H1 (cell line): ENCODE measurements around the gene BDKRB1. TPM values are rescaled to one million over a fixed set of nuclear protein-coding genes. Genes with fewer than 3 reads are reported as not detected.

ENCODE experiments used
- CTCF ChIA-PET: fragments of 300-600 bp; sonication (Branson Sonifier 250); formaldehyde crosslinking; loops from one replicate; lab custom pipeline; 2021; ENCODE audit not compliant: partially characterized antibody; lab: Charles Lee
- POLR2A ChIA-PET: fragments of 300-600 bp; sonication (Branson Sonifier 250); formaldehyde crosslinking; loops from one replicate; lab custom pipeline; 2021; ENCODE audit warnings: inconsistent platforms; ENCODE audit not compliant: partially characterized antibody; lab: Charles Lee
- DNase-seq, 2 experiments: peaks; one replicate each; pipeline versions ENCODE4 v3.0.0 to v3.0.0-alpha.2; 2010 to 2022; ENCODE audit warnings: low spot score in 2 of 2, low read depth in 1 of 2, mixed read lengths in 1 of 2
- FAIRE-seq: peaks from 2 replicates; lab custom pipeline; 2011; peaks lifted over from hg19 to GRCh38; lab: Jason Lieb, UNC
- H2AFZ ChIP-seq: 2 replicates; pipeline ENCODE4 v1.8.1; 2012; ENCODE audit warnings: low read length, inconsistent platforms
- H2AK5ac ChIP-seq: 2 replicates; pipeline ENCODE4 v1.6.1; 2013; ENCODE audit warnings: low read depth, low read length
- H2BK120ac ChIP-seq: replicated peaks from 2 replicates; pipeline ENCODE3; 2013; ENCODE audit warnings: low read depth, low read length, inconsistent platforms
- H2BK12ac ChIP-seq: 2 replicates; pipeline ENCODE4 v1.6.1; 2013; ENCODE audit warnings: low read depth, low read length
- H2BK15ac ChIP-seq: 2 replicates; pipeline ENCODE4 v1.6.1; 2013; ENCODE audit warnings: low read length
- H2BK20ac ChIP-seq: 2 replicates; pipeline ENCODE4 v1.6.1; 2013; ENCODE audit warnings: low read length
- H2BK5ac ChIP-seq: 2 replicates; pipeline ENCODE4 v1.6.1; 2013; ENCODE audit warnings: low read depth, low read length
- H3K14ac ChIP-seq: 2 replicates; pipeline ENCODE4 v1.6.1; 2013; ENCODE audit warnings: inconsistent platforms; ENCODE audit not compliant: insufficient read length
- H3K18ac ChIP-seq: 2 replicates; pipeline ENCODE4 v1.6.1; 2013; ENCODE audit warnings: low read length; ENCODE audit errors: extremely low read depth
- H3K23ac ChIP-seq: 2 replicates; pipeline ENCODE4 v1.6.1; 2013; ENCODE audit warnings: inconsistent platforms; ENCODE audit not compliant: insufficient read length
- H3K23me2 ChIP-seq: 2 replicates; pipeline ENCODE4 v1.6.1; 2013; ENCODE audit warnings: low read depth, low read length
- H3K27ac ChIP-seq: 2 replicates; pipeline ENCODE4 v1.6.1; 2011; ENCODE audit warnings: low read depth, low read length, inconsistent platforms
- H3K27me3 ChIP-seq, 4 experiments: replicated peaks in 1 of 4; 1 replicate in 1 of 4; 2 replicates in 3 of 4; pipeline versions ENCODE4 v1.6.1 to v1.8.1; 2011 to 2013; ENCODE audit warnings: low read length in 3 of 4, mild to moderate bottlenecking in 3 of 4, inconsistent platforms in 2 of 4, mixed read lengths in 2 of 4, moderate library complexity in 1 of 4; ENCODE audit not compliant: control insufficient read depth in 3 of 4, insufficient read depth in 3 of 4; ENCODE audit errors: extremely low read depth in 1 of 4
- H3K36me3 ChIP-seq, 4 experiments: 2 replicates each; pipeline versions ENCODE4 v1.6.1 to v1.8.1; 2011 to 2013; ENCODE audit warnings: mild to moderate bottlenecking in 4 of 4, low read length in 3 of 4, moderate library complexity in 2 of 4, control low read depth in 1 of 4, inconsistent platforms in 1 of 4; ENCODE audit not compliant: insufficient read depth in 4 of 4, control insufficient read depth in 2 of 4
- H3K4ac ChIP-seq: replicated peaks from 2 replicates; pipeline ENCODE3; 2013; ENCODE audit warnings: low read length, low read depth, mixed read lengths, inconsistent platforms; ENCODE audit not compliant: insufficient read length
- H3K4me1 ChIP-seq, 4 experiments: replicated peaks in 1 of 4; 1 replicate in 1 of 4; 2 replicates in 3 of 4; pipeline versions ENCODE4 v1.6.1 to v1.8.1; 2011 to 2013; ENCODE audit warnings: low read length in 3 of 4, inconsistent platforms in 2 of 4, mixed read lengths in 1 of 4; ENCODE audit not compliant: insufficient read depth in 4 of 4, control insufficient read depth in 3 of 4
- H3K4me2 ChIP-seq, 2 experiments: 2 replicates each; pipeline versions ENCODE4 v1.6.1 to v1.8.1; 2011 to 2013; ENCODE audit warnings: low read depth in 2 of 2, low read length in 2 of 2, control low read depth in 1 of 2, inconsistent platforms in 1 of 2, mild to moderate bottlenecking in 1 of 2; ENCODE audit not compliant: insufficient read depth in 1 of 2
- H3K4me3 ChIP-seq, 4 experiments: fragments of 200-600, 300-600 bp in 1 of 4; sonication (generic), shearing (Covaris generic), sonication (Bioruptor Twin) in 1 of 4; 2 replicates each; pipeline versions ENCODE4 v1.5.1 to v1.8.1; 2011 to 2016; ENCODE audit warnings: low read length in 4 of 4, low read depth in 3 of 4, control low read depth in 2 of 4, inconsistent platforms in 2 of 4, mild to moderate bottlenecking in 2 of 4, mixed read lengths in 1 of 4, moderate library complexity in 1 of 4; ENCODE audit not compliant: insufficient read depth in 2 of 4; ENCODE audit errors: extremely low read depth in 1 of 4
- H3K56ac ChIP-seq: replicated peaks from 2 replicates; pipeline ENCODE3; 2013; ENCODE audit warnings: low read depth, mild to moderate bottlenecking, mixed read lengths, low read length, inconsistent platforms; ENCODE audit not compliant: insufficient read length
- H3K79me1 ChIP-seq: 2 replicates; pipeline ENCODE4 v1.6.1; 2013; ENCODE audit warnings: low read depth, low read length, control low read depth
- H3K79me2 ChIP-seq, 2 experiments: 2 replicates each; pipeline versions ENCODE4 v1.6.1 to v1.8.1; 2012 to 2013; ENCODE audit warnings: low read length in 2 of 2, mild to moderate bottlenecking in 2 of 2, inconsistent platforms in 1 of 2; ENCODE audit not compliant: insufficient read depth in 2 of 2, control insufficient read depth in 1 of 2
- H3K9ac ChIP-seq, 4 experiments: replicated peaks in 1 of 4; 1 replicate in 1 of 4; 2 replicates in 3 of 4; pipeline versions ENCODE4 v1.6.1 to v1.8.1; 2011 to 2013; ENCODE audit warnings: low read depth in 3 of 4, low read length in 3 of 4, control low read depth in 2 of 4, mild to moderate bottlenecking in 2 of 4, moderate library complexity in 2 of 4, inconsistent platforms in 1 of 4; ENCODE audit errors: extremely low read depth in 1 of 4
- H3K9me3 ChIP-seq, 2 experiments: 2 replicates each; pipeline versions ENCODE4 v1.6.1 to v1.8.1; 2012 to 2013; ENCODE audit warnings: mild to moderate bottlenecking in 2 of 2, moderate library complexity in 2 of 2, control low read depth in 1 of 2, inconsistent platforms in 1 of 2, low read depth in 1 of 2, low read length in 1 of 2, mixed read lengths in 1 of 2; ENCODE audit not compliant: insufficient read depth in 2 of 2
- H4K20me1 ChIP-seq, 2 experiments: replicated peaks in 1 of 2; 2 replicates each; pipeline versions ENCODE3 to v1.8.1; 2011 to 2013; ENCODE audit warnings: inconsistent platforms in 2 of 2, low read length in 2 of 2, mild to moderate bottlenecking in 1 of 2; ENCODE audit not compliant: insufficient read depth in 2 of 2, control insufficient read depth in 1 of 2
- H4K5ac ChIP-seq: 2 replicates; pipeline ENCODE4 v1.6.1; 2013; ENCODE audit warnings: low read length, low read depth, mixed read lengths, inconsistent platforms; ENCODE audit not compliant: insufficient read length
- H4K8ac ChIP-seq: 2 replicates; pipeline ENCODE4 v1.8.0; 2013; ENCODE audit warnings: mild to moderate bottlenecking, moderate library complexity, low read length, inconsistent platforms; ENCODE audit not compliant: insufficient read depth; ENCODE audit errors: extremely low read depth
- H4K91ac ChIP-seq: replicated peaks from 2 replicates; pipeline ENCODE3; 2013; ENCODE audit warnings: low read length, mixed read lengths, inconsistent platforms; ENCODE audit not compliant: insufficient read length
- CBX8 ChIP-seq: fragments of 300-800, 300-1000 bp; sonication (generic); IDR thresholded peaks from 2 replicates; pipeline ENCODE4 v1.7.1; 2016; ENCODE audit warnings: low read depth, low read length, borderline replicate concordance
- JUND ChIP-seq: IDR thresholded peaks from 2 replicates; pipeline ENCODE4 v1.6.1; 2011; ENCODE audit warnings: mild to moderate bottlenecking, improper control_type of control experiment, low read length
- KDM5A ChIP-seq: fragments of 200-600 bp; IDR thresholded peaks from 2 replicates; pipeline ENCODE4 v1.7.1; 2012; ENCODE audit warnings: mild to moderate bottlenecking, low read length, inconsistent platforms, mixed read lengths
- RAD21 ChIP-seq, 2 experiments: IDR thresholded peaks in 1 of 2; conservative IDR thresholded peaks in 1 of 2; 2 replicates each; pipeline ENCODE4 v1.6.1; 2011; ENCODE audit warnings: low read depth in 2 of 2, low read length in 2 of 2, improper control_type of control experiment in 1 of 2, inconsistent platforms in 1 of 2, mild to moderate bottlenecking in 1 of 2, moderate library complexity in 1 of 2
- WGBS, 2 experiments: shearing (Covaris generic) in 1 of 2; methylation state at CpG; one replicate each; pipeline versions ENCODE4 v1.1.6 to v1.1.7; 2013 to 2015; ENCODE audit warnings: low lambda C conversion rate in 2 of 2, mixed read lengths in 2 of 2, inconsistent platforms in 1 of 2, low coverage in 1 of 2, missing lambda C conversion rate in 1 of 2; ENCODE audit not compliant: insufficient replicate concordance in 2 of 2, insufficient coverage in 1 of 2, insufficient read length in 1 of 2; ENCODE audit errors: extremely low coverage in 1 of 2, missing lambda C conversion rate in 1 of 2; 5-methylcytosine and 5-hydroxymethylcytosine counted together
- polyA plus RNA-seq, 7 experiments: library from polyadenylated mRNA; depleted of rRNA in 3 of 7; stranded (reverse) in 5 of 7; unstranded in 2 of 7; fragments of >200 nt in 5 of 7; fragments of 200-250 nt in 2 of 7; gene quantifications; 1 replicate in 5 of 7; 2 replicates in 1 of 7; 4 replicates in 1 of 7; pipeline versions ENCODE4 v1.2.1 to v1.2.3, GENCODE V29; 2011 to 2013; ENCODE audit warnings: missing spikeins in 2 of 7, mixed read lengths in 2 of 7
- total RNA-seq: library from RNA; stranded (reverse); fragmentation: NEBNext Ultra II Directional; extraction: Animal tissue kit (Norgen Biotek cat#: 25700); gene quantifications from 2 replicates; pipeline ENCODE4 v1.2.1, GENCODE V29; 2021

Gene BDKRB1
- total and polyA plus RNA-seq, 2 of the 8 experiments (the other 6 are each of a cell fraction or from before 2014, with no cell fraction given), result 0.27 TPM; not detected in 1

- Histone ChIP-seq H2BK5ac (no peak overlapping the region), H3K4me3 (no peak overlapping the region), H3K27ac (no peak overlapping the region), H3K27me3 (no peaks in the 10 kb centered on the region), H3K9ac (no peak overlapping the region), H3K9me3 (peaks cover 2% of the 10 kb centered on the region in 2 experiments; a peak in 2 of 4 replicates), H2BK12ac (no peak overlapping the region), H3K4me2 (no peak overlapping the region), H2BK15ac (no peak overlapping the region), H3K14ac (no peak overlapping the region), H2BK120ac (no peak overlapping the region), H3K4me1 (peaks cover 0 to 5% (median 0%) of the 10 kb centered on the region in 4 experiments; a peak in 1 of 7 replicates), H3K23ac (no peak overlapping the region), H4K8ac (no peak overlapping the region; the same call in 1 of the 2 replicates), H3K23me2 (0 out of 2 replicates have a peak, but pooled peaks cover 2% of the 10 kb centered on the region), H4K20me1 (no peaks in the 10 kb centered on the region), H2AK5ac (no peak overlapping the region), H3K18ac (no peak overlapping the region), H3K79me2 (no peaks in the 10 kb centered on the region), H4K91ac (no peak overlapping the region), H3K79me1 (no peaks in the 10 kb centered on the region), H4K5ac (no peak overlapping the region), H2AFZ (no peak overlapping the region), H3K36me3 (no peaks in the 10 kb centered on the region), H2BK20ac (no peak overlapping the region), H3K56ac (no peak overlapping the region), H3K4ac (no peak overlapping the region)
- TF ChIP-seq JUND (no peak), KDM5A (no peak), CBX8 (no peak), RAD21 (IDR thresholded peaks at IDR 0.05 in 1 of 2, conservative IDR thresholded peaks at IDR 0.05 in 1 of 2; ENCODE audit: low read depth in 2 of 2, low read length in 2 of 2) (no peak)
- DNase-seq, result no peak
- 87% methylated on average over 3 of the region's 3 CpGs; no CpG with 5 or more reads in 1 of the 2 experiments for WGBS, 2 experiments
- ChIA-PET CTCF (interaction anchor here (0.6 to 2.7 kb wide), 4 partner anchors 8 to 133 kb away, joined by 3 to 9 read pairs (median 4); no protein-coding TSS in a partner anchor), POLR2A (no interaction called here)
- FAIRE-seq, result no peak
These were observed 22.3 kb upstream of the BDKRB1 start for GRCh38 chr14:96233661-96234060.
